ENCODE results near the gene LPP. TPM values are rescaled to one million over a fixed set of nuclear protein-coding genes. Genes with fewer than 3 reads are reported as not detected.

Gene LPP
- total and polyA plus RNA-seq, 2 of the 4 experiments (the other 2 are of a cell fraction), result 16.0 to 130 TPM

- CTCF ChIA-PET, result no interaction called here
Observed at GRCh38 chr3:188744166-188744565, 590.2 kb downstream of the LPP start.

More at GRCh38 chr3:188744166-188744565, 590.2 kb downstream of the LPP start:
- Histone ChIP-seq H4K8ac (ENCODE audit: low read depth in 2 of 2, low read length in 2 of 2) (no peak overlapping the region), H3K4me2 (ENCODE audit: low read depth, low read length) (no peak overlapping the region), H3K9me1 (ENCODE audit: insufficient read depth, low read length) (peaks cover 4% of the 10 kb centered on the region), H2BK120ac (ENCODE audit: low read depth, low read length) (no peak overlapping the region), H3K14ac (replicated peaks; ENCODE audit: low read depth, low read length) (no peak overlapping the region), H3K56ac (ENCODE audit: extremely low read depth, insufficient read depth, low read length) (no peak overlapping the region), H2BK5ac (ENCODE audit: low read depth, low read length, poor library complexity, severe bottlenecking) (no peak overlapping the region), H3K27me3 (ENCODE audit: control insufficient read depth, insufficient read depth, low read length) (no peaks in the 10 kb centered on the region), H2BK20ac (ENCODE audit: low read depth, low read length) (no peak overlapping the region), H4K20me1 (ENCODE audit: insufficient read depth, low read length) (peaks cover 9% of the 10 kb centered on the region; the same call in 1 of the 2 replicates), H4K5ac (ENCODE audit: low read depth, low read length) (no peak overlapping the region), H3K9ac (ENCODE audit: low read depth, low read length) (no peak overlapping the region), H3K4ac (ENCODE audit: low read depth, low read length) (no peak overlapping the region), H3K9me3 (ENCODE audit: control insufficient read depth, insufficient read depth, low read length) (no peaks in the 10 kb centered on the region), H4K91ac (ENCODE audit: insufficient read depth, low read depth, low read length) (no peak overlapping the region), H3K4me3 (ENCODE audit: insufficient read depth, low read depth, low read length) (no peak overlapping the region), H2AFZ (replicated peaks; ENCODE audit: low read length, poor library complexity) (no peak overlapping the region), H3K27ac (ENCODE audit: insufficient read depth, low read length) (no peak overlapping the region), H3K4me1 (ENCODE audit: control insufficient read depth, insufficient read depth, low read length) (peaks cover 3% of the 10 kb centered on the region; the same call in 1 of the 2 replicates), H2AK9ac (replicated peaks; ENCODE audit: low read depth, low read length, poor library complexity) (no peak overlapping the region), H2AK5ac (ENCODE audit: low read depth, low read length) (no peak overlapping the region), H3K79me1 (ENCODE audit: low read depth in 1 of 2, low read length in 2 of 2) (peaks cover 30 to 41% of the 10 kb centered on the region in 2 experiments), H3K36me3 (ENCODE audit: control insufficient read depth, insufficient read depth, low read length) (no peaks in the 10 kb centered on the region), H2BK15ac (ENCODE audit: low read depth, low read length) (no peak overlapping the region), H3K18ac (ENCODE audit: low read depth, low read length) (no peak overlapping the region), H3K23ac (ENCODE audit: low read depth, low read length) (no peak overlapping the region)
- no TSS peak for BruUV-seq (replicated peaks)
- DNase-seq, result no peak
- in situ Hi-C loops (cut with MboI; ENCODE audit: low sequenced_read_pairs) (no loop called here), intact Hi-C loops (cut with micrococcal nuclease) (no loop called here), dilution Hi-C loops (cut with HindIII; ENCODE audit: low sequenced_read_pairs, unreplicated experiment) (no loop called here)
- no CpG with 5 or more reads among the region's 2 CpGs for WGBS, 2 experiments (ENCODE audit: extremely low coverage in 2 of 2, insufficient read length in 1 of 2)
- ATAC-seq (ENCODE audit: low read depth), result no peak
- TF ChIP-seq SMC3 (IDR thresholded peaks at IDR 0.05; ENCODE audit: low read depth, low read length), result no peak
- TF ChIP-seq NFE2L2 (IDR thresholded peaks at IDR 0.05; ENCODE audit: low read depth, low read length), result no peak
- no peak for TF ChIP-seq MAZ (IDR thresholded peaks at IDR 0.05; ENCODE audit: borderline replicate concordance, low read depth, low read length)
- TF ChIP-seq ELK1 (IDR thresholded peaks at IDR 0.05; ENCODE audit: borderline replicate concordance, low read depth, low read length), result no peak
- TF ChIP-seq MXI1 (IDR thresholded peaks at IDR 0.05; ENCODE audit: borderline replicate concordance, low read depth, low read length), result no peak
- TF ChIP-seq FOS (IDR thresholded peaks at IDR 0.05; ENCODE audit: low read depth, low read length), result no peak
- TF ChIP-seq CTCF (conservative IDR thresholded peaks at IDR 0.05; ENCODE audit: low read depth, low read length), result no peak
- TF ChIP-seq RFX5 (IDR thresholded peaks at IDR 0.05; ENCODE audit: low read depth, low read length), result no peak
- TF ChIP-seq USF2 (IDR thresholded peaks at IDR 0.05; ENCODE audit: low read depth, low read length), result no peak
- TF ChIP-seq RCOR1 (IDR thresholded peaks at IDR 0.05; ENCODE audit: insufficient replicate concordance, low read length), result no peak
- TF ChIP-seq CEBPB (IDR thresholded peaks at IDR 0.05; ENCODE audit: low read depth, low read length), result no peak
- TF ChIP-seq MAFK (IDR thresholded peaks at IDR 0.05; ENCODE audit: low read depth, low read length), result no peak
- no peak for TF ChIP-seq CHD1 (IDR thresholded peaks at IDR 0.05; ENCODE audit: low read depth, low read length)
- TF ChIP-seq BHLHE40 (IDR thresholded peaks at IDR 0.05; ENCODE audit: low read depth, low read length), result no peak
- TF ChIP-seq RAD21 (IDR thresholded peaks at IDR 0.05; ENCODE audit: low read length), result no peak
- TF ChIP-seq POLR2A (IDR thresholded peaks at IDR 0.05; ENCODE audit: low read depth, low read length), result no peak
- POLR2A ChIA-PET (ENCODE audit: unreplicated experiment), result no interaction called here
